Activated CD4-positive, alpha-beta T cell treated with anti-CD3 and anti-CD28 coated beads for 24 hours (primary cell): ENCODE results near the gene LETM1.

Experiments used
- DNase-seq, 2 donors: peaks; one replicate each; pipeline ENCODE4 v3.0.0-alpha.2; 2020; ENCODE audit warnings: low read depth in 2 of 2

LETM1 gene

GRCh38 chr4:1856071-1856942 lies at the start of gene LETM1:
Gene LETM1, minus strand, starts transcription at chr4:1856156. Its CDS starts 206 bp downstream, at chr4:1855950.
- DNase-seq: peak; percentile 85 to 88

GRCh38 chr4:1904042-1904441 lies 48.1 kb upstream of the LETM1 start:
- DNase-seq: no peak

DNA sequence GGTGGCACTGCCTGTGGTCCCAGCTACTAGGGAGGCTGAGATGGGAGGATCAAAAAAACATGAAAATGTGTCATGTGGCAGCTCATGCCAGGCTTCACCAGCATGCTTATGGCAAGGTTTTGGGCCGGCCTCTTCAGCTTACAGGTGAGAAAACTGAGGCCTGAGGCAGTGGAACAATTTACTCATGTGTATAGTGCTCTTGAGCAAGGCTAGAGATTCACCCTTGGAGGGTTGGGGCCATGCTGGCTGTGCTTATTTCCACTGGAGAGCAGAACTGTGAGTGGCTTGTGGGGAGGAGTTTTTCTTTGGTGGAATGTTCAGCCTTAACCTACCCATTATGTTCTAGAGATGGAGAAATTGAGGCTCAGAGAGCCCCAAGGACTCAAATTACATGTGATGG lies 47.1 kb upstream of the LETM1 start:
- no peak for DNase-seq

DNA sequence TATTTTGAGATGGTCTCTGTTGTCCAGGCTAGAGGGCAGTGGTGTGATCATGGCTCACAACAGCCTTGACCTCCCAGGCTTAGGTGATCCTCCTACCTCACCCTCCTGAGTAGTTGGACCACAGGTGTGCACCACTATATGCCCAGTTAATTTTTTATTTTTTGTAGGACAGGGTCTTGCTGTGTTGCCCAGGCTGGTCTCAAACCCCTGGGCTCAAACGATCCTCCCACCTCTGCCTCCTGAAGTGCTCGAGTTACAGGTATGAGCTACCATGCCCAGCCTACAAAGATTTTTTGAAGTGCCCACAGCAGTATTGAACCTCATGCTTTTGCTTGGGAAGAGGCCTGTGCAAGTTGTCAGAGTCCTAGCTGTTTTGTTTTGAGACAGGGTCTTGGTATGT lies 46.3 kb upstream of the LETM1 start:
- no peak for DNase-seq

DNA sequence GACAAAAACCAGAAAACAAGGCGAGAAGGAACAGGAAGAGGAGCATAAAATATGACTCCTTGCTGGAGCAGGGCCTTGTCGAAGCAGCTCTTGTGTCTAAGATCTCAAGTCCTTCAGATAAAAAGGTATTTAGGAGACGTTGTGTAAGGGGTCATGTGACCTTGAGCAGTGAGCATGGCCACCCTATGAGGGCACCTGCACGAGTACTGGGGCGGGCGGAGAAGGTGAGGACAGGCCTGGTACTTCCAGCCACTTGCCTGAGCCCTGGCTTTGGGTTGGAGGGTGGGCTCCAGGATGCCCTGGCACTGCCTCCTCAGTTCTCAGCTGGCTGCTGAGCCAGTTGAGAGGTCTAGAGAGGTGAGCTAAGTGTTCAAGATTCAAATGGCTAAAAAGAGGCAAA lies 45.2 kb upstream of the LETM1 start:
- DNase-seq: no peak

GRCh38 chr4:1900624-1901023 lies 44.7 kb upstream of the LETM1 start:
- no peak for DNase-seq

- DNase-seq: no peak
These were observed 44.1 kb upstream of the LETM1 start for GRCh38 chr4:1900087-1900433.

GRCh38 chr4:1899149-1900086 lies 43.5 kb upstream of the LETM1 start:
- peak; percentile 50 to 60 for DNase-seq

DNA sequence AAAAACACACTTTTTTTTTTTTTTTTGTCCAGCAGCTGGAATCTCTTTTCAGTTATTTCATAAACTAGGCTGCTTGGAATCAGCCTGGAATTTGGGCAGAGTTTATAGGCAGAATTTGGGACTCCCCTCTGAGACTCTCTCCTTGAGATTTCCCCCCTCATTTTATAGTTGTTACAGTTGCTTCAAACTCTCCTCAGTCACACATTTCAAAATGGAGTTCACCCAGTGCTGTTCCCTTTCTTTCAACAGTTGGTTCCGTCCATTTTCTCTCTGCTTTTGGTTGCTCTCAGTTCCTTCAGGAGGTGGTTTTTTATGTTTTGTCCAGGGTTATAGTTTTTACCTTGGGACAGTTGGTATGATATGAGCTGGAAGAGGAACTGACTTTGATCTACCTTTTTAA lies 42.7 kb upstream of the LETM1 start:
- DNase-seq: no peak

DNA sequence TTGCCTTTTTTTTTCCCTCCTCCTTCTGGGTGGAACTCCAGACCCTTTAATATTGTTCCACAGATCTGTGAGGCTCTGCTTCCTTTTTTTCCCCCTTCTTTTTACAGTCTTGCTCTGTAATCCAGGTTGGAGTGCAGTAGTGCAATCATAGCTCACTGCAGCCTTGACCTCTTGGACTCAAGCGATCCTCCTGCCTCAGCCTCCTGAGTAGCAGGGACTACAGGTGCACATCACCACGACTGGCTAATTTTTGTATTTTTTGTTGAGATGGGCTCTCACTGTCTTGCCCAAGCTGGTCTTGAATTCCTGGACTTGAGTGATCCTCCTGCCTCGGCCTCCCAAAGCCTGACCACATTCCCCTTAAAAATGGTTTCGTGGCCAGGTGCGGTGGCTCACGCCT lies 42.1 kb upstream of the LETM1 start:
- DNase-seq: no peak

- DNase-seq: no peak
These were observed 40.7 kb upstream of the LETM1 start for GRCh38 chr4:1896658-1896991.

DNA sequence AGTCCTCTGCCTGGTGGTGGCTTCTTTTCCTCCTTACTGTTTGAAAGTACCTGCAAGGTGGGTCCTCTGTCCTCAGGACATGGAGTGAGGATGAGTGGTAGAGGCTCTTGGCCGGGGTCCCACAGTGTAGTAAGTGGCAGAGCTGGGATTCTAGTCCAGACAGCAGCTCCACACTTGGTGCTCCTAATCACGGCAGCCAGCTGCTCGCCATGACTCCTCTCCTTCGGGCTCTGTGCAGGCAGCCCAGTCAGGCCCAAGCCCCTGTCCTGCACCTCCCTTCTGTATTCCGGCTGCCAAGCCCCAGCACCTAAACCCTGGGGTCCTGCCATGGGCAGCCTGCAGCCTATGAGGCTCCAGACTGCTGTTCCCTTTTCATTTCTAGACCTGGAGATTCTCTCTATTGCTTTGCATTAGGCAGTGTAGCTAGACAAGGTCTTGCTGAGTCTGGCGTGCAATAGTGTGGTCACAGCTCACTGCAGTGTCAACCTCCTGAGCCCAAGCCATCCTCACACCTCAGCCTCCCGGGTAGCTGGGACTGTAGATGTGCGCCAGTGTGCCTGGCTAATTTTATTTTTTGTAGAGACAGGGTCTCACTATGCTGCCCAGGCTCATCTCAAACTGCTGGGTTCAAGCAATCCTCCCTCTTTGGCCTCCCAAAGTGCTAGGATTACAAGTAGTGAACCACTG lies 40.2 kb upstream of the LETM1 start:
- DNase-seq: no peak

DNA sequence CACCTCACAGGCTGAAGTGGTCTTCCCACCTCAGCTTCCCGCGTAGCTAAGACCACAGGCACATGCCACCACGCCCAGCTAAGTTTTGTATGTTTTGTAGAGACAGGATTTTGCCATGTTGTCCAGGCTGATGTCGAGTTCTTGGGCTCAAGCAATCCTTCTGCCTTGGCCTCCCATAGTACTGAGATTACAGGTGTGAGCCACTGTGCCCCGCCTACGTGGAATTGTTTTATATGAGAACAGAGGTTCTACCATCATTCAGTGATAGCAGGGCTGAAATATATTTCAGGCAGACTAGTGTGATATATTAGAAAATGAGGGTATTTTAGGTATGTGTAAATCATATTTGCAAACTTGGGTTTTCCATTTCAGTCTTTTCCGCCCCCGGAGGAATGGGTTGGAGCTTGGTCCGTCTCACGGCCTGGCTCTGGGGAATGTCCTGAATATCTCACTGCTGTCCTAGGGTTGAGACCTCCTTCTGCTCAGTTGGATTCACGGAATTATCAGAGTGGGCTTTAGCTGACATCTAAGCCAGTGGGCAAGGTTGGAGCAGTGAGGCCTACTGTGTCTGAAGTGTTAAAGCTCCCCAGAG lies 35.1 kb upstream of the LETM1 start:
- no peak for DNase-seq

GRCh38 chr4:1887052-1887451 lies 31.1 kb upstream of the LETM1 start:
- DNase-seq: no peak

DNA sequence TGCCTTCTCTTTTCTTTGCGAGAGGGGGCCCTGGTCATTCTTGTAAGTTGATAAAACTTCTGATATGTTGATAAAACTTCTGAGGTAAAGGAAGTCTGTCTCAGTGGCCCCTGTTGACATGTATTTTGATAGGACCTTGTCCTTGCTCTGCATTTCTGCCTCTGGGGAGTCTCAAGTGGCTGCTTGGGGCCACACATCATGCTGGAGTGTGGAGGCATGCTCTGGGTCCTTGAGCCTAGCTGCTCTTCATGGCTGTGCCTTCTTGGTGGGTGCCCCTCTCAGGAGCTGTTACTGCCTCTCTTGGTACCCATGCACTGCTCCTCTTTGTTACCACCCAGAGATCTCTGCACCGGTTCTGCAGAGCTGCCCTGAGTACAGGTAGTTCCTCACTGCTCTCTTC lies 29.5 kb upstream of the LETM1 start:
- DNase-seq: no peak

DNA sequence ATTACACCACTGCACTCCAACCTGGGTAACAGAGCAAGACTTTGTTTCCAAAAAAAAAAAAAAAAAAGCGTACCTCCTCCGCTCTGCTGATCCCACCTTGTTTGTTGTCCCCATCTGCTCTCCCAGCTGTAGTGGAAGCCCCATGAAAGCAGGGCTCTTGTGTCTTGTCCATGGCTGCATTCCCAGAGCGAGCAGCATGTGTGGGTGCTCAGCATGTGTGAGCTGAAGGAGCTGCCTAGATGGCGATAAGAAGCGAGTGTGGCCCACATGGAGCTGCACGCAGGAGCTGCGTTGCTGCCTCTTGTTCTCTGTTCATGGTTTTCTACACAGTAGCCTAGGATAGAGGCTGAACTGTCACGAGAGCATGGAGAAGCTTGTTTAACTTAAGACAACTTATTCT lies 27.6 kb upstream of the LETM1 start:
- DNase-seq: no peak

DNA sequence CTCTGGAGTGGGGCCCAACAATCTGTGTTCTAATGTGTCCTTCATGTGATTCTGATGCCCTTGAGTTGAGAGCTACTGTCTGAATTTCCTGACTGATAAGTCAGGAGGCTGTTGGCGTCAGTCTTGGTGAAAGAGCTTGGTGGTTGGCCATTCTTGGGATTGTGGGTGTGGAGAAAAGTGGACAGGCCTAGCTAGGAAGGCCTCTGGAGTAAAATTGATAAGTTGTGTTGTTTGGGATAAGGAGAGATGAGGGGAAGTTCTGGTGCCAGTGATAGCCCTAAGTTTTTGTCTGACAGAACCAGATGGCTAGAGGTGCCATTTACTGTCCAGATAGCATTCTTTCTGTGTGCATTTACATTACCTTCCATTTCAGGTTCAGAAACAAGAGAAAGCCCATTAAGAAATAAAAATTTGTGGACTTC lies 26.9 kb upstream of the LETM1 start:
- no peak for DNase-seq

- no peak for DNase-seq
These were observed 24.4 kb upstream of the LETM1 start for GRCh38 chr4:1880332-1880731.

DNA sequence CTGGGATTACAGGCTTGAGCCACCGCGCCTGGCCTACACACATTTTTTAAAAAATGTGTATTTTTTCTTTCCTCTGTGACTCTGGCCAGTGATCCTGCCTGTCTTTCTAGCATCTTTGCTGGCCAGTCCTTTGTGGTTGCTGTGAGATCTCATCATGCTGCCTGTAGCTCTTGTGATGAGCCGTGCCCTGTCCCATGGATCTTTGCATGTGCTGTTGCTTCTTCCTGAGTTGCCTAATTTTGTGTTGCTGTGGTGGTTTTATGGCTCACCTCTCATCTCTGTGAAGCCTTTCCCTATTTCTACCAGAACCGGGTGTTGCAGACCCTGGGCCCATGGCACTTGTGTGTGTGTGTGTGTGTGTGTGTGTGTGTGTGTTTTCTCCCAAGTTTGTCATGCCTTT lies 23.5 kb upstream of the LETM1 start:
- no peak for DNase-seq

GRCh38 chr4:1874201-1874600 lies 18.2 kb upstream of the LETM1 start:
- DNase-seq: no peak

GRCh38 chr4:1873776-1874175 lies 17.8 kb upstream of the LETM1 start:
- no peak for DNase-seq

GRCh38 chr4:1873291-1873690 lies 17.3 kb upstream of the LETM1 start:
- no peak for DNase-seq
